ENCODE data around the gene SULT2B1.

The SULT2B1 gene

DNA sequence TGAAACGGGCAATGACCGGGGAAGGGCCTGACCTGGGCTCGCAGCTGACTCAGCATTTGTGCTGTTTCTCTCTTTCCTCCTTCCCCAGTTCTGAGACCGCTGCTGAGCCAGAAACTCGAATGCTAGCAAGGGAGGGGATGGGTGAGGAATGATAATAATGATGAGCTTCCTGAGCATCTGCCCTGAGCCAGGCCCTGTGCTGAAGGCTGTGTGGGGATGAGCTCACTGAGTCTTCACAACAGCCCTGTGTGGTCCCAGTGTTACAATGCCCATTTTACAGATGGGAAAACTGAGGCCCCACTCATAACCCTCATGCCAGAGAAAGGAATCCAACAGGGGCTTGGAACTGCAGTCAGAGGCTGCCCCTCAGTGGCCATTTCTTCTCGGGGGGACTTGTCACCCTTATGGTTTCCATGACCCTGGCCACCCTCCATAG, 8.1 kb downstream of the SULT2B1 start:
- FAIRE-seq, result no peak
- TF ChIP-seq, protein P1, sequence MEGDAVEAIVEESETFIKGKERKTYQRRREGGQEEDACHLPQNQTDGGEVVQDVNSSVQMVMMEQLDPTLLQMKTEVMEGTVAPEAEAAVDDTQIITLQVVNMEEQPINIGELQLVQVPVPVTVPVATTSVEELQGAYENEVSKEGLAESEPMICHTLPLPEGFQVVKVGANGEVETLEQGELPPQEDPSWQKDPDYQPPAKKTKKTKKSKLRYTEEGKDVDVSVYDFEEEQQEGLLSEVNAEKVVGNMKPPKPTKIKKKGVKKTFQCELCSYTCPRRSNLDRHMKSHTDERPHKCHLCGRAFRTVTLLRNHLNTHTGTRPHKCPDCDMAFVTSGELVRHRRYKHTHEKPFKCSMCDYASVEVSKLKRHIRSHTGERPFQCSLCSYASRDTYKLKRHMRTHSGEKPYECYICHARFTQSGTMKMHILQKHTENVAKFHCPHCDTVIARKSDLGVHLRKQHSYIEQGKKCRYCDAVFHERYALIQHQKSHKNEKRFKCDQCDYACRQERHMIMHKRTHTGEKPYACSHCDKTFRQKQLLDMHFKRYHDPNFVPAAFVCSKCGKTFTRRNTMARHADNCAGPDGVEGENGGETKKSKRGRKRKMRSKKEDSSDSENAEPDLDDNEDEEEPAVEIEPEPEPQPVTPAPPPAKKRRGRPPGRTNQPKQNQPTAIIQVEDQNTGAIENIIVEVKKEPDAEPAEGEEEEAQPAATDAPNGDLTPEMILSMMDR (IDR thresholded peaks at IDR 0.05; ENCODE audit: insufficient read depth, missing control alignments), result no peak
- no peak for DNase-seq (ENCODE audit: insufficient read length, low spot score)

DNA sequence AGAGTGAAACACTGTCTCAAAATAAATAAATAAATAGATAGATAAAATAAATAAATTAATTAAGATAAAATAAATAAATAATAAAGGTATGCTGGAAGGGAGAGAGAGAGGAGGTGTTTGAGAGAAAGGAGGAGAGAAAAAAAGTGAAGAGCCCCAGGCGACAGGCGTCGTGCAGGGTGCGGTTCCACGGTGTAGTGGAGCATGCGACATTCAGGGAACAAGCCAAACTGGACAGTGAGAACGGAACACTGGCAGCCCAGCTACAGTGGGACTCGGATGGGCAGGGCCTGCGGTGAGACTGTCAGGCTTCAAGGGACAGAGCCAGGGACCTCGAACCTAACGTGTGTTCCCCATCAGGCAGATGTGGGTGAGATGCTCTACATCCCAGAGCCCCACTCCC, 9.4 kb downstream of the SULT2B1 start:
- FAIRE-seq (no peak), DNase-seq (ENCODE audit: insufficient read length, low spot score) (no peak)
- TF ChIP-seq, protein P1 (IDR thresholded peaks at IDR 0.05; ENCODE audit: insufficient read depth, missing control alignments), result no peak

GRCh38 chr19:48565090-48565489, 13.1 kb downstream of the SULT2B1 start:
- TF ChIP-seq, protein P1 (IDR thresholded peaks at IDR 0.05; ENCODE audit: insufficient read depth, missing control alignments), result no peak
- DNase-seq (ENCODE audit: insufficient read length, low spot score), result no peak
- FAIRE-seq, result no peak

DNA sequence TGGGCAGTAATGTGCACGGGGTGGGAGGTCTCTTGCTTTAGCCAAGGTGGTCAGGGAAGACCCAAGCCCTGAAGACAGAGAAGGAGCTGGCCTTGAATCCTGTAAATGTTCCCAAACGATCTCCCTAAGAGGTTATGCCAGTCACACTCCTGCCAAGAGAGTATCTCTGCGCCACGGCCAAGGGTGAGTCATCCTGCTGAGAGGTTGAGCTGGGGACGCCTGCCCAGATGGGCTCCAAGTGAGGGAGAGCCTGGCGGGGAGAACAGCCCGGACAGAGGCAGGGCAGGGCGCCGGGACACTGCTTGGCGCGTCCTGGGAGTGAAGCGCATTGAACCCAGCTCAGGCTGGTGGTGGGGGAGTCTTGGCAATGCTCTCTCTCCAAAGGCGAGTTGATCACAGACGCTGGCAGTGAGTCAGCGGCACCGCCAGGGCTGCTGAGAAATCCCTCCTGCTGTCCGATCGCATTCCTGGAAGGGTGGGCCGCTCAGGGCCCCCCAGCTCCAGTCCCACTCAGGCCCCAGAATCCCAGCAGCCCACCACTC, 16.4 kb downstream of the SULT2B1 start:
- TF ChIP-seq, protein P1 (IDR thresholded peaks at IDR 0.05; ENCODE audit: insufficient read depth, missing control alignments), result no peak
- DNase-seq (ENCODE audit: insufficient read length, low spot score) (no peak), FAIRE-seq (no peak)

DNA sequence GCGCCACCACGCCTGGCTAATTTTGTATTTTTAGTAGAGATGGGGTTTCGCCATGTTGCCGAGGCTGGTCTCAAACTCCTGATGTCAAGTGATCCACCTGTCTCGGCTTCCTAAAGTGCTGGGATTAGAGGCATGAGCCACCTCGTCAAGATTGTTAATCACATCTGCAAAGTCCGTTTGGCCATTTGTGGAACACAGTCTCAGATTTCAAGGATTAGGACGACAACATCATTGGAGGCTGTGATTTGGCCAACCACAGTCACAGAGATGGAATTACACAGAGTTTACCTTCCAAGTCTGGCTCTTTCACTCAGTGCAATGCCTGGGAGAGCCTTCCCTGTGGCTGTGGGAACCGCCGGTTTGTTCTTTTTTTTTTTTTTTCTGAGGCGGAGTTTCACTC, 17.8 kb downstream of the SULT2B1 start:
- TF ChIP-seq, protein P1 (IDR thresholded peaks at IDR 0.05; ENCODE audit: insufficient read depth, missing control alignments), result no peak
- DNase-seq (ENCODE audit: insufficient read length, low spot score) (no peak), FAIRE-seq (no peak)

DNA sequence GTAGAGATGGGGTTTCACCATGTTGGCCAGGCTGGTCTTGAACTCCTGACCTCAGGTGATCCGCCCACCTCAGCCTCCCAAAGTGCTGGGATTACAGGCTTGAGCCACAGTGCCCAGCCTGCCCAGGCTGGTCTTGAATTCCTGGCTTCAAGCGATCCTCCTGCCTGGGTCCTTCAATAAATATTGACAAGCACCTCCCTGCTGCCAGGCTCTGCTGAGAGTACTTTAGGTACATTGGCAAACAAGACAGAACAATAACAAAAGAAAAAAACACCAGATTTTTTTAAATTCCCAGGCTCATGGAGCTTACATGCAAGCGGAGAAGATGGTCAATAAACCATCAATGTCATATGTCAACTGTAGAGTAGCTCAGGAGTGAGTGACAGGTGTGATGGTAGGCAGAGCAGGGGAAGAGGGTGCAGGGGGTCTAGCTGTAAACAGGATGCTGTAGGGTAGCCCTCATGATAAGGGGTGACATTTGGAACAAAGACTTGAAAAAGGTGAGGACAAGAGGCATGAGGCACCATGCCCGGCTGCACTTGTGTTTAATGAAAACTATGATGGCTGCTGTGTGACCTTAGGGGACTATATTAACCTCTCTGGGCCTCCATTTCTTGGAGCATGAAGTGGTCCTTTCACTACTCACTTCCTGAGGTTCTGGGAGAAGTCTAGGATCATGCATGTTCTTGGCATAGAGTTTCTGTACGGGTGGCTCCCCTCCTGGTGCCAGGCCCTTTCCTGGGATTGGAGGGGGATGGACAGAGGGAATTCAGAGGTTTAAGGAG, 19.6 kb downstream of the SULT2B1 start:
- no peak for DNase-seq (ENCODE audit: insufficient read length, low spot score)
- TF ChIP-seq, protein P1 (IDR thresholded peaks at IDR 0.05; ENCODE audit: insufficient read depth, missing control alignments), result no peak
- FAIRE-seq, result no peak

- FAIRE-seq (no peak), DNase-seq (ENCODE audit: insufficient read length, low spot score) (no peak)
- TF ChIP-seq, protein P1 (IDR thresholded peaks at IDR 0.05; ENCODE audit: insufficient read depth, missing control alignments), result no peak
Measured at GRCh38 chr19:48573163-48573505, 21.2 kb downstream of the SULT2B1 start.

Data from D721Med (cell line).